SK-N-SH treated with all-trans-retinoic acid at 6 μM for 48 hours (cell line): Measurements from ENCODE around the gene ATP5F1E.

Experiments
- ATAC-seq: fragments of 200-7000 bp; cut with Tn5 transposase; 3 replicates; pipeline ENCODE4 v1.9.1; 2020; ENCODE audit warnings: mild to moderate bottlenecking, moderate library complexity
- ARNTL ChIP-seq: fragments of 450-650 bp; formaldehyde crosslinking; IDR thresholded peaks from 2 replicates; pipeline ENCODE4 v1.5.0; 2020; ENCODE audit warnings: low read depth, mild to moderate bottlenecking, moderate library complexity, borderline replicate concordance
- BACH2 ChIP-seq: fragments of 250-450 bp; sonication (Bioruptor Pico); IDR thresholded peaks from 2 replicates; pipeline ENCODE4 v1.9.0; 2021; ENCODE audit warnings: mild to moderate bottlenecking, borderline replicate concordance
- CREB5 ChIP-seq: fragments of 250-450 bp; sonication (Bioruptor Pico); IDR thresholded peaks from 2 replicates; pipeline ENCODE4 v1.5.1; 2020; ENCODE audit warnings: low read depth, mild to moderate bottlenecking, moderate library complexity
- CSDC2 ChIP-seq: fragments of 250-450 bp; sonication (Bioruptor Pico); IDR thresholded peaks from 2 replicates; pipeline ENCODE4 v1.5.0; 2020; ENCODE audit warnings: mild to moderate bottlenecking, moderate library complexity
- ESRRG ChIP-seq: fragments of 250-450 bp; sonication (Bioruptor Pico); IDR thresholded peaks from 2 replicates; pipeline ENCODE4 v1.6.1; 2021; ENCODE audit warnings: mild to moderate bottlenecking
- ISL1 ChIP-seq: fragments of 250-450 bp; sonication (Bioruptor Pico); IDR thresholded peaks from 2 replicates; pipeline ENCODE4 v2.1.2; 2022; ENCODE audit warnings: mild to moderate bottlenecking, moderate library complexity
- OSR1 ChIP-seq: fragments of 250-450 bp; sonication (Bioruptor Pico); IDR thresholded peaks from 2 replicates; pipeline ENCODE4 v1.8.0; 2022; ENCODE audit warnings: moderate library complexity, mild to moderate bottlenecking, inconsistent platforms
- PPARA ChIP-seq: fragments of 250-450 bp; sonication (Bioruptor Pico); IDR thresholded peaks from 2 replicates; pipeline ENCODE4 v1.5.0; 2020; ENCODE audit warnings: mild to moderate bottlenecking, borderline replicate concordance
- RARB ChIP-seq: fragments of 250-450 bp; sonication (Bioruptor Pico); IDR thresholded peaks from 2 replicates; pipeline ENCODE4 v1.8.0; 2021; ENCODE audit warnings: mild to moderate bottlenecking, moderate library complexity
- SNAI2 ChIP-seq: fragments of 250-450 bp; sonication (Bioruptor Pico); IDR thresholded peaks from 2 replicates; pipeline ENCODE4 v1.5.0; 2020; ENCODE audit warnings: mild to moderate bottlenecking, moderate library complexity
- TCF4 ChIP-seq: fragments of 250-450 bp; sonication (Bioruptor Pico); IDR thresholded peaks from 2 replicates; pipeline ENCODE4 v1.8.0; 2021; ENCODE audit warnings: mild to moderate bottlenecking, moderate library complexity, borderline replicate concordance
- TOX ChIP-seq: fragments of 250-450 bp; sonication (Bioruptor Pico); IDR thresholded peaks from 2 replicates; pipeline ENCODE4 v1.8.0; 2021; ENCODE audit warnings: mild to moderate bottlenecking, moderate library complexity, borderline replicate concordance
- TSHZ2 ChIP-seq: fragments of 250-450 bp; sonication (Bioruptor Pico); IDR thresholded peaks from 2 replicates; pipeline ENCODE4 v1.5.0; 2020; ENCODE audit warnings: mild to moderate bottlenecking, moderate library complexity
- ZFP30 ChIP-seq: fragments of 450-650 bp; formaldehyde crosslinking; IDR thresholded peaks from 2 replicates; pipeline ENCODE4 v1.5.0; 2022; ENCODE audit warnings: mild to moderate bottlenecking, moderate library complexity
- ZNF565 ChIP-seq: fragments of 450-650 bp; formaldehyde crosslinking; conservative IDR thresholded peaks from 2 replicates; pipeline ENCODE4 v1.5.0; 2020; ENCODE audit warnings: low read depth, mild to moderate bottlenecking, moderate library complexity
- ZNF70 ChIP-seq: fragments of 450-650 bp; formaldehyde crosslinking; IDR thresholded peaks from 2 replicates; pipeline ENCODE4 v1.5.0; 2020; ENCODE audit warnings: mild to moderate bottlenecking, moderate library complexity
- ZNF8 ChIP-seq: fragments of 450-650 bp; formaldehyde crosslinking; IDR thresholded peaks from 2 replicates; pipeline ENCODE4 v1.5.0; 2020; ENCODE audit warnings: mild to moderate bottlenecking, moderate library complexity
- TF ChIP-seq, protein P1 (sequence below): fragments of 250-450 bp; sonication (Bioruptor Pico); IDR thresholded peaks from 2 replicates; pipeline ENCODE4 v1.8.0; 2020; ENCODE audit warnings: mild to moderate bottlenecking, moderate library complexity, borderline replicate concordance
- TF ChIP-seq, protein P2 (sequence below): fragments of 250-450 bp; sonication (Bioruptor Pico); IDR thresholded peaks from 2 replicates; pipeline ENCODE4 v1.8.0; 2021; ENCODE audit warnings: low read depth, mild to moderate bottlenecking, moderate library complexity, borderline replicate concordance
- TF ChIP-seq, protein P3 (sequence below): fragments of 250-450 bp; sonication (Bioruptor Pico); IDR thresholded peaks from 2 replicates; pipeline ENCODE4 v1.5.1; 2021; ENCODE audit warnings: mild to moderate bottlenecking, moderate library complexity

ATP5F1E gene

DNA sequence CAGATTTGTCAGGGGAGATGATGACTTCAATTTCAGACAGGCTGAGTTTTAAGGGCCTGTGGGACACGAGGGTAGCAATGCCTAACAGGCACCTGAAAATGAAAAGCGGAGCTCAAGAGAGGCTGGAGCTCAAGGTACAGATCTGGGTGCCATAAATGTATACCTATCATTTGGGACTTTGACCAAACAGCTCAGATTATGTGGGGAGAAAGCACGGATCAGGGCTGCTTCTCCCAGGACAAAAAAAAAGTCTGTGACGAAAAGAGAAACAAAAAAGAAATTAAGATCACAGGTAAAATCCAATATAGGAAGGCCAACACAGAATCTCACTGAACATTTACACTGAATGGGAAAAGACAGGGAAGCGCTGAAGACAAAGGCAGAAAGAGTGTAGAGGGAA, 8.5 kb upstream of the ATP5F1E start:
- TF ChIP-seq ESRRG (CRISPR knock-in tag) = no peak
- TF ChIP-seq ZFP30 (CRISPR knock-in tag) = no peak
- no peak for TF ChIP-seq PPARA (CRISPR knock-in tag)
- no peak for TF ChIP-seq OSR1
- TF ChIP-seq TCF4 (CRISPR knock-in tag) = no peak
- no peak for TF ChIP-seq ZNF8 (CRISPR knock-in tag)
- TF ChIP-seq BACH2 (CRISPR knock-in tag) = no peak
- TF ChIP-seq ISL1 (CRISPR knock-in tag) = no peak
- TF ChIP-seq, protein P1, sequence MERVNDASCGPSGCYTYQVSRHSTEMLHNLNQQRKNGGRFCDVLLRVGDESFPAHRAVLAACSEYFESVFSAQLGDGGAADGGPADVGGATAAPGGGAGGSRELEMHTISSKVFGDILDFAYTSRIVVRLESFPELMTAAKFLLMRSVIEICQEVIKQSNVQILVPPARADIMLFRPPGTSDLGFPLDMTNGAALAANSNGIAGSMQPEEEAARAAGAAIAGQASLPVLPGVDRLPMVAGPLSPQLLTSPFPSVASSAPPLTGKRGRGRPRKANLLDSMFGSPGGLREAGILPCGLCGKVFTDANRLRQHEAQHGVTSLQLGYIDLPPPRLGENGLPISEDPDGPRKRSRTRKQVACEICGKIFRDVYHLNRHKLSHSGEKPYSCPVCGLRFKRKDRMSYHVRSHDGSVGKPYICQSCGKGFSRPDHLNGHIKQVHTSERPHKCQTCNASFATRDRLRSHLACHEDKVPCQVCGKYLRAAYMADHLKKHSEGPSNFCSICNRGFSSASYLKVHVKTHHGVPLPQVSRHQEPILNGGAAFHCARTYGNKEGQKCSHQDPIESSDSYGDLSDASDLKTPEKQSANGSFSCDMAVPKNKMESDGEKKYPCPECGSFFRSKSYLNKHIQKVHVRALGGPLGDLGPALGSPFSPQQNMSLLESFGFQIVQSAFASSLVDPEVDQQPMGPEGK (CRISPR knock-in tag) = no peak
- TF ChIP-seq ZNF70 = no peak
- TF ChIP-seq, protein P2, sequence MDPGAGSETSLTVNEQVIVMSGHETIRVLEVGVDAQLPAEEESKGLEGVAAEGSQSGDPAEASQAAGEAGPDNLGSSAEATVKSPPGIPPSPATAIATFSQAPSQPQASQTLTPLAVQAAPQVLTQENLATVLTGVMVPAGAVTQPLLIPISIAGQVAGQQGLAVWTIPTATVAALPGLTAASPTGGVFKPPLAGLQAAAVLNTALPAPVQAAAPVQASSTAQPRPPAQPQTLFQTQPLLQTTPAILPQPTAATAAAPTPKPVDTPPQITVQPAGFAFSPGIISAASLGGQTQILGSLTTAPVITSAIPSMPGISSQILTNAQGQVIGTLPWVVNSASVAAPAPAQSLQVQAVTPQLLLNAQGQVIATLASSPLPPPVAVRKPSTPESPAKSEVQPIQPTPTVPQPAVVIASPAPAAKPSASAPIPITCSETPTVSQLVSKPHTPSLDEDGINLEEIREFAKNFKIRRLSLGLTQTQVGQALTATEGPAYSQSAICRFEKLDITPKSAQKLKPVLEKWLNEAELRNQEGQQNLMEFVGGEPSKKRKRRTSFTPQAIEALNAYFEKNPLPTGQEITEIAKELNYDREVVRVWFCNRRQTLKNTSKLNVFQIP (CRISPR knock-in tag) = no peak
- no peak for TF ChIP-seq RARB
- no peak for TF ChIP-seq SNAI2 (CRISPR knock-in tag)
- no peak for TF ChIP-seq CSDC2 (CRISPR knock-in tag)
- no peak for TF ChIP-seq CREB5
- TF ChIP-seq TSHZ2 (CRISPR knock-in tag) = no peak
- TF ChIP-seq ARNTL = no peak
- TF ChIP-seq, protein P3, sequence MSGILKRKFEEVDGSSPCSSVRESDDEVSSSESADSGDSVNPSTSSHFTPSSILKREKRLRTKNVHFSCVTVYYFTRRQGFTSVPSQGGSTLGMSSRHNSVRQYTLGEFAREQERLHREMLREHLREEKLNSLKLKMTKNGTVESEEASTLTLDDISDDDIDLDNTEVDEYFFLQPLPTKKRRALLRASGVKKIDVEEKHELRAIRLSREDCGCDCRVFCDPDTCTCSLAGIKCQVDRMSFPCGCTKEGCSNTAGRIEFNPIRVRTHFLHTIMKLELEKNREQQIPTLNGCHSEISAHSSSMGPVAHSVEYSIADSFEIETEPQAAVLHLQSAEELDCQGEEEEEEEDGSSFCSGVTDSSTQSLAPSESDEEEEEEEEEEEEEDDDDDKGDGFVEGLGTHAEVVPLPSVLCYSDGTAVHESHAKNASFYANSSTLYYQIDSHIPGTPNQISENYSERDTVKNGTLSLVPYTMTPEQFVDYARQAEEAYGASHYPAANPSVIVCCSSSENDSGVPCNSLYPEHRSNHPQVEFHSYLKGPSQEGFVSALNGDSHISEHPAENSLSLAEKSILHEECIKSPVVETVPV (CRISPR knock-in tag) = no peak
- no peak for TF ChIP-seq ZNF565 (CRISPR knock-in tag)
- no peak for ATAC-seq

DNA sequence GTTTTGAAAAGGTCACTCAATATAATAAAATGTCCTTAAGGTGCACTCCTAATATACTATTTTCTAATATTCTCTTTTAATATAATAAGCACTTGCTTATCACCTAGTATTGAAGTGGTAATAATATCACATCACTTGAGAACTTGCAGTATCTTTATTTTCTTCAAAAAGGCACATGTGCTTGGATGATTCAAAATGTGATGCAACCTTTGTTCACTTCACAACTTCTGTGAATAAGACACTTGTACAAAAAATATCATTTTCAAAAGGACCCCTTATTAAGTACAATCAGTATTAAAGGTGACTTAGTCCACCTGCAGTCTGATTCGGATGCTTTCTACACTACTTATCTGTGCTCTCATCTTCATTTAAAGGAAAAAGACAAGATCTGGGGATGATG, 7.1 kb upstream of the ATP5F1E start:
- TF ChIP-seq TSHZ2 (CRISPR knock-in tag) = no peak
- no peak for TF ChIP-seq ESRRG (CRISPR knock-in tag)
- TF ChIP-seq, protein P2 (CRISPR knock-in tag) = no peak
- TF ChIP-seq TOX (CRISPR knock-in tag) = no peak
- TF ChIP-seq, all 23 proteins: peak for 0
- no peak for ATAC-seq
